GM21528 (cell line): ENCODE measurements around the gene NINJ2.

ENCODE experiments used
- ATAC-seq: cut with Tn5 transposase; IDR thresholded peaks from one replicate; pipeline ENCODE4 v1.9.1; 2021; ENCODE audit warnings: mild to moderate bottlenecking, moderate library complexity; ENCODE audit not compliant: unreplicated experiment, low FRiP score

Gene NINJ2

GRCh38 chr12:556498-556897, 106.7 kb downstream of the NINJ2 start:
- no peak for ATAC-seq

- ATAC-seq, result no peak
Observed at GRCh38 chr12:554001-554285, 109.3 kb downstream of the NINJ2 start.

GRCh38 chr12:553216-554000, 109.8 kb downstream of the NINJ2 start:
- no peak for ATAC-seq

GRCh38 chr12:552466-552865, 110.8 kb downstream of the NINJ2 start:
- no peak for ATAC-seq

GRCh38 chr12:550473-551260, 112.6 kb downstream of the NINJ2 start:
- ATAC-seq, result no peak

GRCh38 chr12:549476-550082, 113.7 kb downstream of the NINJ2 start:
- ATAC-seq, result no peak

GRCh38 chr12:547883-548470, 115.3 kb downstream of the NINJ2 start:
- ATAC-seq, result no peak

- ATAC-seq, result no peak
Observed at GRCh38 chr12:546920-547845, 116.1 kb downstream of the NINJ2 start.

GRCh38 chr12:546265-546919, 116.9 kb downstream of the NINJ2 start:
- ATAC-seq, result no peak

GRCh38 chr12:545835-546234, 117.4 kb downstream of the NINJ2 start:
- ATAC-seq, result no peak

GRCh38 chr12:544941-545635, 118.2 kb downstream of the NINJ2 start:
- ATAC-seq, result no peak

GRCh38 chr12:544142-544541, 119.1 kb downstream of the NINJ2 start:
- no peak for ATAC-seq

- ATAC-seq, result no peak
Observed at GRCh38 chr12:543114-543451, 120.2 kb downstream of the NINJ2 start.

- no peak for ATAC-seq
Observed at GRCh38 chr12:542395-543113, 120.7 kb downstream of the NINJ2 start.

GRCh38 chr12:541676-542324, 121.4 kb downstream of the NINJ2 start:
- no peak for ATAC-seq

- no peak for ATAC-seq
Observed at GRCh38 chr12:539540-540310, 123.5 kb downstream of the NINJ2 start.

GRCh38 chr12:538731-539539, 124.3 kb downstream of the NINJ2 start:
- ATAC-seq, result no peak
